ENCODE results near the gene ADAD1. TPM values are rescaled to one million over a fixed set of nuclear protein-coding genes. Genes with fewer than 3 reads are reported as not detected.
A peak's percentile ranks its signal among the peaks of the same experiment; 100 is the strongest.

The ADAD1 gene
- total RNA-seq, 2 donors from 2014 or later: not detected

- ATAC-seq (replicated peaks in 1 of 2): no peak
- Mint-ChIP-seq H3K4me3 (no peak overlapping the region), H3K4me1 (ENCODE audit: low read depth) (no peaks in the 10 kb centered on the region), H3K36me3 (ENCODE audit: insufficient read depth in 2 of 2) (peaks cover under 1 to 4% of the 10 kb centered on the region in 2 donors), H3K9me3 (peaks cover 2 to 5% of the 10 kb centered on the region in 2 donors), H3K27ac (no peak overlapping the region), H3K27me3 (ENCODE audit: low read depth) (no peaks in the 10 kb centered on the region)
- no peak for DNase-seq
Observed at GRCh38 chr4:122383341-122383740, 4.5 kb downstream of the ADAD1 start.

GRCh38 chr4:122384245-122384644 is 5.4 kb downstream of the ADAD1 start:
- no peaks in the 10 kb centered on the region for H3K27me3 Mint-ChIP-seq (ENCODE audit: low read depth)
- peaks cover 7 to 8% of the 10 kb centered on the region in 2 donors for H3K36me3 Mint-ChIP-seq (ENCODE audit: insufficient read depth in 2 of 2)
- H3K27ac Mint-ChIP-seq: no peak overlapping the region
- ATAC-seq (replicated peaks in 1 of 2) (no peak), DNase-seq (no peak)
- H3K4me3 Mint-ChIP-seq: no peak overlapping the region
- H3K4me1 Mint-ChIP-seq (ENCODE audit: low read depth): no peaks in the 10 kb centered on the region
- peaks cover 6 to 12% of the 10 kb centered on the region in 2 donors for H3K9me3 Mint-ChIP-seq

- ATAC-seq (replicated peaks in 1 of 2) (no peak), DNase-seq (no peak)
- Mint-ChIP-seq H3K36me3 (ENCODE audit: insufficient read depth in 2 of 2) (peaks cover 11 to 14% of the 10 kb centered on the region in 2 donors), H3K9me3 (peaks cover 10 to 15% of the 10 kb centered on the region in 2 donors), H3K27me3 (ENCODE audit: low read depth) (no peaks in the 10 kb centered on the region), H3K4me1 (ENCODE audit: low read depth) (no peaks in the 10 kb centered on the region), H3K27ac (no peak overlapping the region), H3K4me3 (no peak overlapping the region)
Observed at GRCh38 chr4:122393276-122393675, 14.5 kb downstream of the ADAD1 start.

GRCh38 chr4:122403861-122404260 is 25.1 kb downstream of the ADAD1 start:
- H3K4me1 Mint-ChIP-seq (ENCODE audit: low read depth): no peaks in the 10 kb centered on the region
- ATAC-seq (replicated peaks in 1 of 2) (no peak), DNase-seq (no peak)
- H3K27ac Mint-ChIP-seq: no peak overlapping the region
- H3K9me3 Mint-ChIP-seq: peaks cover 0 to 1% of the 10 kb centered on the region in 2 donors
- peaks cover 13% of the 10 kb centered on the region for H3K27me3 Mint-ChIP-seq (ENCODE audit: low read depth)
- no peak overlapping the region for H3K4me3 Mint-ChIP-seq
- H3K36me3 Mint-ChIP-seq (ENCODE audit: insufficient read depth in 2 of 2): no peaks in the 10 kb centered on the region

GRCh38 chr4:122412547-122412946 is 33.7 kb downstream of the ADAD1 start:
- H3K27ac Mint-ChIP-seq: no peak overlapping the region
- H3K36me3 Mint-ChIP-seq (ENCODE audit: insufficient read depth in 2 of 2): no peaks in the 10 kb centered on the region
- H3K4me3 Mint-ChIP-seq: no peak overlapping the region
- no peaks in the 10 kb centered on the region for H3K9me3 Mint-ChIP-seq
- peaks cover 7% of the 10 kb centered on the region for H3K4me1 Mint-ChIP-seq (ENCODE audit: low read depth)
- H3K27me3 Mint-ChIP-seq (ENCODE audit: low read depth): no peaks in the 10 kb centered on the region
- no peak for ATAC-seq (replicated peaks in 1 of 2)
- DNase-seq: no peak

GRCh38 chr4:122423246-122423645 is 44.4 kb downstream of the ADAD1 start:
- Mint-ChIP-seq H3K4me3 (no peak overlapping the region), H3K36me3 (ENCODE audit: insufficient read depth in 2 of 2) (peaks cover 0 to 8% of the 10 kb centered on the region in 2 donors), H3K9me3 (no peaks in the 10 kb centered on the region), H3K4me1 (ENCODE audit: low read depth) (no peaks in the 10 kb centered on the region), H3K27ac (no peak overlapping the region), H3K27me3 (ENCODE audit: low read depth) (no peaks in the 10 kb centered on the region)
- no peak for DNase-seq
- no peak for ATAC-seq (replicated peaks in 1 of 2)

GRCh38 chr4:122431351-122431750 is 52.5 kb downstream of the ADAD1 start:
- DNase-seq (no peak), ATAC-seq (replicated peaks in 1 of 2) (no peak)
- Mint-ChIP-seq H3K27ac (no peak overlapping the region), H3K4me1 (ENCODE audit: low read depth) (peaks cover 16% of the 10 kb centered on the region), H3K4me3 (no peak overlapping the region), H3K36me3 (ENCODE audit: insufficient read depth in 2 of 2) (peaks cover 0 to 3% of the 10 kb centered on the region in 2 donors), H3K27me3 (ENCODE audit: low read depth) (no peaks in the 10 kb centered on the region), H3K9me3 (no peaks in the 10 kb centered on the region)

GRCh38 chr4:122434285-122434684 is 55.5 kb downstream of the ADAD1 start:
- H3K27me3 Mint-ChIP-seq (ENCODE audit: low read depth): no peaks in the 10 kb centered on the region
- H3K27ac Mint-ChIP-seq: peak overlapping the region; percentile 9
- ATAC-seq (replicated peaks in 1 of 2) (no peak), DNase-seq (no peak)
- H3K4me3 Mint-ChIP-seq: peak overlapping the region in 1 of 2 donors; percentile 24
- H3K4me1 Mint-ChIP-seq (ENCODE audit: low read depth): peaks cover 16% of the 10 kb centered on the region
- H3K36me3 Mint-ChIP-seq (ENCODE audit: insufficient read depth in 2 of 2): peaks cover 0 to 3% of the 10 kb centered on the region in 2 donors
- no peaks in the 10 kb centered on the region for H3K9me3 Mint-ChIP-seq

- DNase-seq: peak; percentile 4
- peak; percentile 43 to 71 for ATAC-seq (replicated peaks in 1 of 2)
- Mint-ChIP-seq H3K4me3 (peak overlapping the region in 1 of 2 donors; percentile 46), H3K4me1 (ENCODE audit: low read depth) (peaks cover 33% of the 10 kb centered on the region), H3K27ac (peak overlapping the region; percentile 70), H3K36me3 (ENCODE audit: insufficient read depth in 2 of 2) (peaks cover 2 to 4% of the 10 kb centered on the region in 2 donors), H3K27me3 (ENCODE audit: low read depth) (no peaks in the 10 kb centered on the region), H3K9me3 (no peaks in the 10 kb centered on the region)
Observed at GRCh38 chr4:122450847-122451246, 72.0 kb downstream of the ADAD1 start.

GRCh38 chr4:122453384-122453995 is 74.7 kb downstream of the ADAD1 start:
- H3K36me3 Mint-ChIP-seq (ENCODE audit: insufficient read depth in 2 of 2): peaks cover 0 to 4% of the 10 kb centered on the region in 2 donors
- H3K4me3 Mint-ChIP-seq: peak overlapping the region; percentile 58 to 85
- H3K27me3 Mint-ChIP-seq (ENCODE audit: low read depth): no peaks in the 10 kb centered on the region
- ATAC-seq (replicated peaks in 1 of 2): no peak
- no peaks in the 10 kb centered on the region for H3K9me3 Mint-ChIP-seq
- peak overlapping the region; percentile 90 for H3K27ac Mint-ChIP-seq
- no peak for DNase-seq
- H3K4me1 Mint-ChIP-seq (ENCODE audit: low read depth): peaks cover 57% of the 10 kb centered on the region

GRCh38 chr4:122456231-122457116 is 77.7 kb downstream of the ADAD1 start, which contains the start of gene IL2:
Gene IL2 (minus strand): TSS chr4:122456725. CDS start chr4:122456440, 285 bp downstream.
- no peaks in the 10 kb centered on the region for H3K27me3 Mint-ChIP-seq (ENCODE audit: low read depth)

GRCh38 chr4:122458625-122459024 is 79.8 kb downstream of the ADAD1 start:
- DNase-seq (peak; percentile 58 to 59), ATAC-seq (replicated peaks in 1 of 2) (peak; percentile 94 to 95)
- Mint-ChIP-seq H3K36me3 (ENCODE audit: insufficient read depth in 2 of 2) (peaks cover 2 to 10% of the 10 kb centered on the region in 2 donors), H3K4me3 (peak overlapping the region; percentile 72 to 94), H3K27me3 (ENCODE audit: low read depth) (no peaks in the 10 kb centered on the region), H3K4me1 (ENCODE audit: low read depth) (peaks cover 53% of the 10 kb centered on the region), H3K27ac (peak overlapping the region; percentile 89), H3K9me3 (no peaks in the 10 kb centered on the region)

More at GRCh38 chr4:122456231-122457116, 77.7 kb downstream of the ADAD1 start, which contains the start of gene IL2:
- ATAC-seq (replicated peaks in 1 of 2) (peak; percentile 50 to 52), DNase-seq (no peak)
- Mint-ChIP-seq H3K9me3 (no peaks in the 10 kb centered on the region), H3K4me1 (ENCODE audit: low read depth) (peaks cover 62% of the 10 kb centered on the region), H3K27ac (peak within 1 kb of the TSS; percentile 94), H3K36me3 (ENCODE audit: insufficient read depth in 2 of 2) (peaks cover 0 to 2% of the 10 kb centered on the region in 2 donors), H3K4me3 (peak within 1 kb of the TSS; percentile 50 to 94)

- peak in 1 of 2 donors; percentile 27 for ATAC-seq (replicated peaks in 1 of 2)
- Mint-ChIP-seq H3K4me1 (ENCODE audit: low read depth) (peaks cover 6% of the 10 kb centered on the region), H3K27me3 (ENCODE audit: low read depth) (no peaks in the 10 kb centered on the region), H3K9me3 (peaks cover 5 to 6% of the 10 kb centered on the region in 2 donors), H3K4me3 (no peak overlapping the region), H3K36me3 (ENCODE audit: insufficient read depth in 2 of 2) (peaks cover 8 to 11% of the 10 kb centered on the region in 2 donors), H3K27ac (no peak overlapping the region)
- DNase-seq: no peak
Observed at GRCh38 chr4:122469457-122469856, 90.6 kb downstream of the ADAD1 start.

Data from activated T-cell treated with anti-CD3 and anti-CD28 coated beads, Interleukin-2, amount 50 U/mL, for 72 hours (primary cell).